BJ (cell line): Measurements from ENCODE around the gene MYOF. TPM values are rescaled to one million over a fixed set of nuclear protein-coding genes. Genes with fewer than 3 reads are reported as not detected.

Experiments used
- CTCF ChIA-PET: fragments of 350-600 bp; formaldehyde crosslinking; extraction: SDS; loops from one replicate; lab custom pipeline; 2021; ENCODE audit warnings: antibody characterized with exemption, inconsistent platforms; lab: Yijun Ruan, JAX
- POLR2A ChIA-PET: fragments of 300-600 bp; sonication (Branson Sonifier 250); formaldehyde crosslinking; extraction: SDS; loops from one replicate; lab custom pipeline; 2021; ENCODE audit warnings: antibody characterized with exemption; lab: Charles Lee
- DNase-seq: peaks from one replicate; pipeline ENCODE4 v3.0.0-alpha.2; 2011; ENCODE audit warnings: low read depth
- H3K27me3 ChIP-seq: 2 replicates; pipeline ENCODE4 v1.6.0; 2011; ENCODE audit warnings: low read length; ENCODE audit not compliant: control insufficient read depth, insufficient read depth
- H3K36me3 ChIP-seq: 2 replicates; pipeline ENCODE4 v1.5.1; 2011; ENCODE audit warnings: low read length; ENCODE audit not compliant: control insufficient read depth, insufficient read depth
- H3K4me3 ChIP-seq: 2 replicates; pipeline ENCODE4 v1.5.1; 2011; ENCODE audit warnings: low read depth, mild to moderate bottlenecking, control low read depth, low read length
- polyA plus RNA-seq: library from polyadenylated mRNA; depleted of rRNA; stranded (reverse); fragments of >200 nt; gene quantifications from 2 replicates; pipeline ENCODE4 v1.2.3, GENCODE V29; 2011
- TF ChIP-seq, protein P1 (sequence below): IDR thresholded peaks from 2 replicates; pipeline ENCODE4 v1.5.1; 2011; ENCODE audit warnings: low read depth, mild to moderate bottlenecking, control low read depth, inconsistent platforms, low read length, moderate library complexity; ENCODE audit not compliant: insufficient read depth

Gene MYOF
- polyA plus RNA-seq, 1 experiment = 355 TPM

DNA sequence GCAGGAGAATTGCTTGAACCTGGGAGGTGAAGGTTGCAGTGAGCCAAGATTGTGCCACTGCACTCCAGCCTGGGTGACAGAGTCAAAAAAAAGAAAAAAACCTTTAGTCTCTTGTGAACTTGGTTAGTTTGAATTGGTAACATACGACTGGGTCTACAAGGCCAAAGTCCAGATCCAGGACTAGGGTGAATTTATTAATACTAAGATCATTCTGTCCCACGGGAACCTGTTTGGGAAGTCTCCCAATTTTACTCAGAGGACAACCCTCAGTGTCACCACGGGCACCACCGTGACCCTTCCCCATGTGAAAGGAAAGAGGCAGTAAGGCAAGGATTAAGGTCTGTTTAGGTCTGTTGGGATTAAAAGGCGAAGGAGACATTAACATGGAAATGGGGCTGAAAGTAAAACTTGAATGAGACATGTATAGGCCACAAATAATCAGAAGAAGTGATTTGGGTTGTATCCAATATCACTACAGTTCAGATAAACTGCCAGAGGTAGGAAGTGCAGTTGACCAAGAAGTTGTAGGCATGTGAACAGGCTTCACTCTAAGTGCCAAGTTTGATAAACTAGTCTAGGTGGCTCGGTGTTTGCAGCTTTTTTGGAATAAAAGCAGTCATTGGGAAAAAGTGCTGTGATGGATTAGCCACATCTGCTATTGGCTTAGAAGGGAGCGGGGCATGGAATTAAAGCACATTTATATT is 30.7 kb downstream of the MYOF start:
- TF ChIP-seq, protein P1, sequence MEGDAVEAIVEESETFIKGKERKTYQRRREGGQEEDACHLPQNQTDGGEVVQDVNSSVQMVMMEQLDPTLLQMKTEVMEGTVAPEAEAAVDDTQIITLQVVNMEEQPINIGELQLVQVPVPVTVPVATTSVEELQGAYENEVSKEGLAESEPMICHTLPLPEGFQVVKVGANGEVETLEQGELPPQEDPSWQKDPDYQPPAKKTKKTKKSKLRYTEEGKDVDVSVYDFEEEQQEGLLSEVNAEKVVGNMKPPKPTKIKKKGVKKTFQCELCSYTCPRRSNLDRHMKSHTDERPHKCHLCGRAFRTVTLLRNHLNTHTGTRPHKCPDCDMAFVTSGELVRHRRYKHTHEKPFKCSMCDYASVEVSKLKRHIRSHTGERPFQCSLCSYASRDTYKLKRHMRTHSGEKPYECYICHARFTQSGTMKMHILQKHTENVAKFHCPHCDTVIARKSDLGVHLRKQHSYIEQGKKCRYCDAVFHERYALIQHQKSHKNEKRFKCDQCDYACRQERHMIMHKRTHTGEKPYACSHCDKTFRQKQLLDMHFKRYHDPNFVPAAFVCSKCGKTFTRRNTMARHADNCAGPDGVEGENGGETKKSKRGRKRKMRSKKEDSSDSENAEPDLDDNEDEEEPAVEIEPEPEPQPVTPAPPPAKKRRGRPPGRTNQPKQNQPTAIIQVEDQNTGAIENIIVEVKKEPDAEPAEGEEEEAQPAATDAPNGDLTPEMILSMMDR = no peak
- no peak overlapping the region for H3K4me3 ChIP-seq
- ChIA-PET CTCF (no interaction called here), POLR2A (no interaction called here)
- DNase-seq = no peak
- no peaks in the 10 kb centered on the region for H3K27me3 ChIP-seq
- H3K36me3 ChIP-seq = peaks cover 27% of the 10 kb centered on the region

DNA sequence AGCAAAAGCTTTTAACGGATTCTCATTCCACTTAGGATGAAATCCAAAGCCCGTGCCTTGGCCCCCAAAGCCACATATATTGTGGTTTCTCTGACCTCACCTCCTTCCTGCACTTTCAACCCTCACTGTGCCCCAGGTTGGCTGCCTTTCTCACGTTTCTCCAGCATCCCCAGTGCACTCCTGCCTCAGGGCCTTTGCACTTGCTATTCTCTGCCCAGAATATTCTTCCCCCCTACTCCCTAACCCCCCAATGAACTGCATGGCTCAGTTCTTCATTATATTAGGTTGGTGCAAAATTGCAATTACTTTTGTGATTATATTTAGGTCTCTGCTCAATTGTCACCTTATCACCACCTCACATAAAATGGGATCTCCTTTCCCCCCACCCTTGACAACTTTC is 34.2 kb downstream of the MYOF start:
- CTCF ChIA-PET = interaction anchor here (1.2 kb wide), 1 partner anchor 10 kb away, joined by 5 read pairs; no protein-coding TSS in a partner anchor
- no peak for DNase-seq
- H3K4me3 ChIP-seq = no peak overlapping the region
- TF ChIP-seq, protein P1 = no peak
- POLR2A ChIA-PET = no interaction called here
- peaks cover 21% of the 10 kb centered on the region for H3K36me3 ChIP-seq
- no peaks in the 10 kb centered on the region for H3K27me3 ChIP-seq

DNA sequence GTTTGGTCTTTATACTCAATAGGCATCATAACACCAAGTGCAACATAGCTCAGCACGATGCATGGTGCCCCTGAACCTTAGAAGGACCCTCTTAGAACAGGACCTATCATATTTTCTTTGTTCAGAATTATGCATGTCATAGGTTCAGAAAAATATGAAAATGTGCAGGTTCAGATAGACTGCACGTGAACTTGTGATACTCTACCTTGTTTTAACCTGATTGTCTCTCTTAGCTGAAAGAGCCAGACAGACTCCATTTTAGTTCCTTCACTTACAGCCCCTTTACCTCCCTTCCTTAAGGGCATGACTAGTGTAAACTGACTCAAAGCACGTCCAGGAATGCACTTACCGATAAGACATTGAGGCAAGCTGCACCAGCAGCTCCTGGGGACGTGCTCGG is 35.1 kb downstream of the MYOF start:
- Histone ChIP-seq H3K27me3 (no peaks in the 10 kb centered on the region), H3K36me3 (peaks cover 19% of the 10 kb centered on the region), H3K4me3 (no peak overlapping the region)
- DNase-seq = no peak
- POLR2A ChIA-PET = no interaction called here
- CTCF ChIA-PET = interaction anchor here (0.8 to 2.2 kb wide), 4 partner anchors 8 to 35 kb away, joined by 3 to 7 read pairs (median 4); partner anchors contain the start of gene MYOF
- TF ChIP-seq, protein P1 = no peak

DNA sequence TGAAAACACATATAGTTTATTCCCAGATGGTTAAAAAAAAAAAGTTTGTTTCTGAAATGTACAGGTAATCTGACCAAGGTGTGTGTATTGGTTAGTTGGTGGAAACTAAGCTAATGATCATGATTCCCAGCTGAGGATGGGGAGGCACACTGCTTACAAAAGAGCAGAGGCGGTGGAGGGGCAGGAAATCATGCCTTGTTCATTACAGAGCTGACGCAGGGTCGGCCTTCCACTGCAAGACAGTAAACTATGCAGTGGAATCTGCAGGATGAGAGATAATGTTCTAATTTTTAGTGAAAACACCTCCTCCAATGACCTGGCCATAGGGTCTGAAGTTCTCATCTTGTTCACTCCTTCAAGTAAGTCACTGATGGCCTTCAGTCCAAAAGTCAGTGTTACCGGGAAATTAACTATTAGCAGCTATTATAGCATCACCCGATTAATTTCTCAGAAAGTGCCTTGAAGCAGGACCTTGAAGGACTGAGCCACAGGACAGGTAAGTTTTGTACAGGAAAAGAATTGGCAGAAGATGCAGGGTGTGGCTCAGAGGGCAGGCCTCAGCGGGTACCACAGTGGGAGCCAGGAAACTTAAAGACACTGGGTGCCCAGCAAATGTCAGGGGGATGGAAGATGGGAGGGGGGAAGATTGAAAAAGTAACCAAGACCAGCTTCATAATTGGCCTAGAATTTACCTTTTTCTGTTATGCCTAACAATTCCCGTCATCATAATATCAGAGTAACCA is 36.0 kb downstream of the MYOF start:
- ChIA-PET POLR2A (no interaction called here), CTCF (interaction anchor here (0.8 to 3.2 kb wide), 7 partner anchors 9 to 36 kb away, joined by 3 to 11 read pairs (median 3); partner anchors contain the start of gene MYOF)
- DNase-seq = no peak
- Histone ChIP-seq H3K4me3 (no peak overlapping the region), H3K36me3 (peaks cover 13% of the 10 kb centered on the region), H3K27me3 (no peaks in the 10 kb centered on the region)
- TF ChIP-seq, protein P1 = no peak
